HepG2 (cell line): ENCODE data around the gene MCAT.

Experiments
- CEBPG ChIP-seq: IDR thresholded peaks from 2 replicates; pipeline ENCODE4 v1.6.1; 2016
- CHD2 ChIP-seq: IDR thresholded peaks from 2 replicates; pipeline ENCODE4 v1.6.1; 2011; ENCODE audit warnings: low read depth, low read length, improper control_type of control experiment
- CTCF ChIP-seq: sonication (generic); formaldehyde crosslinking; IDR thresholded peaks from 2 replicates; pipeline ENCODE4 v1.5.0; 2020; ENCODE audit warnings: mild to moderate bottlenecking, missing genetic modification reagents, moderate library complexity
- JUN ChIP-seq: sonication (generic); formaldehyde crosslinking; IDR thresholded peaks from 2 replicates; pipeline ENCODE4 v1.4.0; 2020; ENCODE audit warnings: mild to moderate bottlenecking, missing genetic modification reagents
- MTA1 ChIP-seq: sonication (generic); formaldehyde crosslinking; IDR thresholded peaks from 2 replicates; pipeline ENCODE4 v1.4.0; 2020; ENCODE audit warnings: missing genetic modification reagents, mild to moderate bottlenecking, borderline replicate concordance
- SP140L ChIP-seq: sonication (generic); formaldehyde crosslinking; IDR thresholded peaks from 2 replicates; pipeline ENCODE4 v1.4.0; 2020; ENCODE audit warnings: missing genetic modification reagents, borderline replicate concordance
- TCF7 ChIP-seq: sonication (generic); IDR thresholded peaks from 2 replicates; pipeline ENCODE4 v1.6.1; 2016; ENCODE audit warnings: antibody characterized with exemption, low read depth
- TF ChIP-seq, protein P1 (sequence below): sonication (generic); formaldehyde crosslinking; IDR thresholded peaks from 2 replicates; pipeline ENCODE4 v1.4.0; 2020; ENCODE audit warnings: low read depth, missing genetic modification reagents

DNA sequence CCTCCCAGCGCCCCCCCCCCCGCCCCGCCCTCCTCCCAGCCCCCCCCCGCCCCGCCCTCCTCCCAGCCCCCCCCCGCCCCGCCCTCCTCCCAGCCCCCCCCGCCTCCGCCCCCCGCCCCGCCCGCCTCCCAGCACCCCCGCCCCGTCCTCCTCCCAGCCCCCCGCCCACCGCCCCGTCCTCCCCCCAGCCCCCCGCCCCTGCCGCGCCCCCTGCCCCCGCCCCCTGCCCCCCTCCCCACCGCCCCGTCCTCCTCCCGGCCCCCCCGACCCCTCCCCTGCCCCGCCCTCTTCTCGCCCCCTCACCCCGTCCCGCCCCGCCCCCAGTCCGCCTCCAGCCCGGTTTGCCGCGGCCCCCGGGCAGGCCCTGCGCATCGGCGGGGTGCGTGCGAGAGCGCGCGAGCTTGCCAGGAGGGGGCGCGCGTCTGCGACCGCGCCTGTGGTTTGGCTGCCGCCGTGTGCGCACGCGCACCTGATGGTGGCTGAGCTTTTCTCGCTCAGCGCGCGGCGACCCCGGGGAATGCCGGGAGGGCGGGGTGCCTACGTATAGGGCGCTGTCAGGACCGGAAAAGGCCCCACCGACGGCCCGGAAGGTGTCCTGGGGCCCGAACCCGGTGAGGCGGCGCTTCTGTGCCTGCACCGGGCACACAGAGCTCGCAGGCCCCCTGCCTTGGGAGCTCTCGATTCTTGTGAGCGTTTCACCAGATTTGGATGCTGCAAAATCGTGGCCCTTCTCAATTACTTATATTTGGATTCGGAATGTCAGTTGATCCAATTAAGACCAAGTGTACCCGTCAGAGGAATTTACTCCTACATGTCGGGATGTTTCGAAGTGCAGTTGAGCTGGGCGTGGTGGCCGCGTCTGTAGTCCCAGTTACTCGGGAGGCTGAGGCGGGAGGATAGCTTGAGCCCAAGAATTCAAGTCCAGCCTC lies 44.2 kb upstream of the MCAT start:
- no peak for TF ChIP-seq JUN (CRISPR knock-in tag)
- TF ChIP-seq MTA1 = peak; percentile 54; the same call in 1 of the 2 replicates
- TF ChIP-seq TCF7 = no peak
- TF ChIP-seq SP140L = no peak
- TF ChIP-seq, protein P1, sequence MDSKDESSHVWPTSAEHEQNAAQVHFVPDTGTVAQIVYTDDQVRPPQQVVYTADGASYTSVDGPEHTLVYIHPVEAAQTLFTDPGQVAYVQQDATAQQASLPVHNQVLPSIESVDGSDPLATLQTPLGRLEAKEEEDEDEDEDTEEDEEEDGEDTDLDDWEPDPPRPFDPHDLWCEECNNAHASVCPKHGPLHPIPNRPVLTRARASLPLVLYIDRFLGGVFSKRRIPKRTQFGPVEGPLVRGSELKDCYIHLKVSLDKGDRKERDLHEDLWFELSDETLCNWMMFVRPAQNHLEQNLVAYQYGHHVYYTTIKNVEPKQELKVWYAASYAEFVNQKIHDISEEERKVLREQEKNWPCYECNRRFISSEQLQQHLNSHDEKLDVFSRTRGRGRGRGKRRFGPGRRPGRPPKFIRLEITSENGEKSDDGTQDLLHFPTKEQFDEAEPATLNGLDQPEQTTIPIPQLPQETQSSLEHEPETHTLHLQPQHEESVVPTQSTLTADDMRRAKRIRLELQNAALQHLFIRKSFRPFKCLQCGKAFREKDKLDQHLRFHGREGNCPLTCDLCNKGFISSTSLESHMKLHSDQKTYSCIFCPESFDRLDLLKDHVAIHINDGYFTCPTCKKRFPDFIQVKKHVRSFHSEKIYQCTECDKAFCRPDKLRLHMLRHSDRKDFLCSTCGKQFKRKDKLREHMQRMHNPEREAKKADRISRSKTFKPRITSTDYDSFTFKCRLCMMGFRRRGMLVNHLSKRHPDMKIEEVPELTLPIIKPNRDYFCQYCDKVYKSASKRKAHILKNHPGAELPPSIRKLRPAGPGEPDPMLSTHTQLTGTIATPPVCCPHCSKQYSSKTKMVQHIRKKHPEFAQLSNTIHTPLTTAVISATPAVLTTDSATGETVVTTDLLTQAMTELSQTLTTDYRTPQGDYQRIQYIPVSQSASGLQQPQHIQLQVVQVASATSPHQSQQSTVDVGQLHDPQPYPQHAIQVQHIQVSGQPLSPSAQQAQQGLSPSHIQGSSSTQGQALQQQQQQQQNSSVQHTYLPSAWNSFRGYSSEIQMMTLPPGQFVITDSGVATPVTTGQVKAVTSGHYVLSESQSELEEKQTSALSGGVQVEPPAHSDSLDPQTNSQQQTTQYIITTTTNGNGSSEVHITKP (CRISPR knock-in tag) = peak; percentile 20; the same call in 1 of the 2 replicates
- TF ChIP-seq CHD2 = no peak
- peak; percentile 86 for TF ChIP-seq CTCF (CRISPR knock-in tag)
- TF ChIP-seq CEBPG = no peak
